ENCODE data around the gene GRIK4.
"Not testable (repeated sequence)": the region's sequence is repeated elsewhere in the genome, so short reads cannot be mapped to it uniquely, and the experiment has no call there.

The GRIK4 gene

GRCh38 chr11:120781486-120782120 lies 270.1 kb downstream of the GRIK4 start:
- no peak for DNase-seq (ENCODE audit: low read depth)

GRCh38 chr11:120784566-120785251 lies 273.2 kb downstream of the GRIK4 start:
- DNase-seq (ENCODE audit: low read depth), result no peak

GRCh38 chr11:120785576-120785975 lies 274.0 kb downstream of the GRIK4 start:
- no peak for DNase-seq (ENCODE audit: low read depth)

GRCh38 chr11:120786206-120786735 lies 274.7 kb downstream of the GRIK4 start:
- DNase-seq (ENCODE audit: low read depth), result no peak

GRCh38 chr11:120787224-120787623 lies 275.7 kb downstream of the GRIK4 start:
- not testable (repeated sequence) for DNase-seq (ENCODE audit: low read depth)

- DNase-seq (ENCODE audit: low read depth), result no peak
These were observed 277.8 kb downstream of the GRIK4 start for GRCh38 chr11:120789391-120789790.

GRCh38 chr11:120792306-120792705 lies 280.8 kb downstream of the GRIK4 start:
- no peak for DNase-seq (ENCODE audit: low read depth)

- DNase-seq (ENCODE audit: low read depth), result no peak
These were observed 281.6 kb downstream of the GRIK4 start for GRCh38 chr11:120793150-120793549.

GRCh38 chr11:120793806-120794479 lies 282.4 kb downstream of the GRIK4 start:
- no peak for DNase-seq (ENCODE audit: low read depth)

- DNase-seq (ENCODE audit: low read depth), result no peak
These were observed 283.2 kb downstream of the GRIK4 start for GRCh38 chr11:120794748-120795147.

- no peak for DNase-seq (ENCODE audit: low read depth)
These were observed 283.6 kb downstream of the GRIK4 start for GRCh38 chr11:120795185-120795584.

GRCh38 chr11:120797143-120797542 lies 285.6 kb downstream of the GRIK4 start:
- DNase-seq (ENCODE audit: low read depth), result no peak

GRCh38 chr11:120798854-120799253 lies 287.3 kb downstream of the GRIK4 start:
- no peak for DNase-seq (ENCODE audit: low read depth)

GRCh38 chr11:120800206-120800605 lies 288.7 kb downstream of the GRIK4 start:
- DNase-seq (ENCODE audit: low read depth), result no peak

- peak; percentile 15 for DNase-seq (ENCODE audit: low read depth)
These were observed 290.5 kb downstream of the GRIK4 start for GRCh38 chr11:120801801-120802689.

- DNase-seq (ENCODE audit: low read depth), result no peak
These were observed 294.5 kb downstream of the GRIK4 start for GRCh38 chr11:120805960-120806555.

GRCh38 chr11:120807414-120808150 lies 296.0 kb downstream of the GRIK4 start:
- DNase-seq (ENCODE audit: low read depth), result no peak

GRCh38 chr11:120808616-120809050 lies 297.1 kb downstream of the GRIK4 start:
- DNase-seq (ENCODE audit: low read depth), result no peak

GRCh38 chr11:120810251-120810650 lies 298.7 kb downstream of the GRIK4 start:
- no peak for DNase-seq (ENCODE audit: low read depth)

GRCh38 chr11:120811199-120811598 lies 299.7 kb downstream of the GRIK4 start:
- DNase-seq (ENCODE audit: low read depth), result no peak

- no peak for DNase-seq (ENCODE audit: low read depth)
These were observed 300.2 kb downstream of the GRIK4 start for GRCh38 chr11:120811731-120812130.

Data from activated T-cell treated with anti-CD3 and anti-CD28 coated beads for 48 hours (primary cell).